ENCODE results near the gene PACSIN1.

The PACSIN1 gene

GRCh38 chr6:34544776-34545471, 79.0 kb downstream of the PACSIN1 start:
- DNase-seq (ENCODE audit: low read depth in 2 of 2) = no peak

- no peak for DNase-seq (ENCODE audit: low read depth in 2 of 2)
These were observed 80.9 kb downstream of the PACSIN1 start for GRCh38 chr6:34546551-34547321.

- DNase-seq (ENCODE audit: low read depth in 2 of 2) = no peak
These were observed 82.1 kb downstream of the PACSIN1 start for GRCh38 chr6:34547701-34548644.

- DNase-seq (ENCODE audit: low read depth in 2 of 2) = no peak
These were observed 83.3 kb downstream of the PACSIN1 start for GRCh38 chr6:34549026-34549803.

- DNase-seq (ENCODE audit: low read depth in 2 of 2) = no peak
These were observed 83.9 kb downstream of the PACSIN1 start for GRCh38 chr6:34549804-34550202.

GRCh38 chr6:34551720-34552119, 85.8 kb downstream of the PACSIN1 start:
- no peak for DNase-seq (ENCODE audit: low read depth in 2 of 2)

GRCh38 chr6:34552620-34553019, 86.7 kb downstream of the PACSIN1 start:
- DNase-seq (ENCODE audit: low read depth in 2 of 2) = no peak

- DNase-seq (ENCODE audit: low read depth in 2 of 2) = no peak
These were observed 87.3 kb downstream of the PACSIN1 start for GRCh38 chr6:34553146-34553545.

- DNase-seq (ENCODE audit: low read depth in 2 of 2) = no peak
These were observed 87.9 kb downstream of the PACSIN1 start for GRCh38 chr6:34553750-34554149.

- DNase-seq (ENCODE audit: low read depth in 2 of 2) = no peak
These were observed 88.6 kb downstream of the PACSIN1 start for GRCh38 chr6:34554291-34555006.

GRCh38 chr6:34555007-34555322, 89.1 kb downstream of the PACSIN1 start:
- no peak for DNase-seq (ENCODE audit: low read depth in 2 of 2)

GRCh38 chr6:34555328-34555727, 89.5 kb downstream of the PACSIN1 start:
- DNase-seq (ENCODE audit: low read depth in 2 of 2) = no peak

GRCh38 chr6:34556031-34556471, 90.2 kb downstream of the PACSIN1 start, which contains the start of gene SPDEF:
SPDEF (minus strand) TSS chr6:34556329; CDS start chr6:34544455, 11,874 bp downstream.
- no peak for DNase-seq (ENCODE audit: low read depth in 2 of 2)

GRCh38 chr6:34556493-34556892, 90.6 kb downstream of the PACSIN1 start:
- no peak for DNase-seq (ENCODE audit: low read depth in 2 of 2)

GRCh38 chr6:34557228-34557627, 91.4 kb downstream of the PACSIN1 start:
- DNase-seq (ENCODE audit: low read depth in 2 of 2) = no peak

GRCh38 chr6:34558172-34558714, 92.4 kb downstream of the PACSIN1 start:
- DNase-seq (ENCODE audit: low read depth in 2 of 2) = no peak

GRCh38 chr6:34559651-34560365, 93.9 kb downstream of the PACSIN1 start:
- DNase-seq (ENCODE audit: low read depth in 2 of 2) = no peak

GRCh38 chr6:34560366-34561226, 94.7 kb downstream of the PACSIN1 start:
- no peak for DNase-seq (ENCODE audit: low read depth in 2 of 2)

GRCh38 chr6:34561227-34561530, 95.3 kb downstream of the PACSIN1 start:
- DNase-seq (ENCODE audit: low read depth in 2 of 2) = no peak
